Esophagus muscularis mucosa (tissue), 4 donors: ENCODE measurements around the gene MAGI2. TPM values are rescaled to one million over a fixed set of nuclear protein-coding genes. Genes with fewer than 3 reads are reported as not detected.

Source experiments
- DNase-seq: peaks from one replicate; pipeline ENCODE4 v3.0.0-alpha.2; 2017; ENCODE audit errors: extremely low spot score
- H3K27ac ChIP-seq, 4 donors: fragments of 200-600 bp; sonication (generic); replicated peaks in 1 of 4; 1 replicate in 3 of 4; 2 replicates in 1 of 4; pipeline ENCODE4 v1.5.1; 2016 to 2019; ENCODE audit warnings: mild to moderate bottlenecking in 1 of 4
- H3K27me3 ChIP-seq, 4 donors: fragments of 200-600 bp; sonication (generic); one replicate each; pipeline versions ENCODE4 v1.5.1 to v1.6.0; 2016 to 2019
- H3K36me3 ChIP-seq, 4 donors: fragments of 200-600 bp; sonication (generic); one replicate each; pipeline ENCODE4 v1.5.1; 2016 to 2019
- H3K4me1 ChIP-seq, 4 donors: fragments of 200-600 bp; sonication (generic); one replicate each; pipeline ENCODE4 v1.5.1; 2016 to 2019
- H3K4me3 ChIP-seq, 4 donors: fragments of 200-600 bp; sonication (generic); 1 replicate in 2 of 4; 2 replicates in 2 of 4; pipeline ENCODE4 v1.5.1; 2016 to 2019; ENCODE audit warnings: mild to moderate bottlenecking in 4 of 4, moderate library complexity in 1 of 4
- H3K9me3 ChIP-seq, 4 donors: fragments of 200-600 bp; sonication (generic); 1 replicate in 3 of 4; 2 replicates in 1 of 4; pipeline ENCODE4 v1.5.1; 2016 to 2019
- CTCF ChIP-seq, 3 experiments: fragments of 200-600 bp in 2 of 3; fragments of 450-650 bp in 1 of 3; sonication (generic) in 2 of 3; IDR thresholded peaks; one replicate each; pipeline ENCODE4 v1.5.1; 2017 to 2019; ENCODE audit warnings: antibody characterized with exemption in 3 of 3, mild to moderate bottlenecking in 2 of 3, moderate library complexity in 1 of 3
- EP300 ChIP-seq: sonication (generic); formaldehyde crosslinking; IDR thresholded peaks from one replicate; pipeline ENCODE4 v1.6.1; 2017; ENCODE audit warnings: antibody characterized with exemption
- POLR2A ChIP-seq: fragments of 450-650 bp; IDR thresholded peaks from one replicate; pipeline ENCODE4 v1.6.1; 2017; ENCODE audit warnings: antibody characterized with exemption, moderate library complexity, mild to moderate bottlenecking, low read depth
- POLR2AphosphoS5 ChIP-seq, 2 donors: sonication (generic); formaldehyde crosslinking; IDR thresholded peaks; one replicate each; pipeline ENCODE4 v1.6.1; 2017; ENCODE audit warnings: antibody characterized with exemption in 2 of 2
- WGBS: methylation state at CpG from one replicate; pipeline ENCODE4 v1.1.5; 2018; 5-methylcytosine and 5-hydroxymethylcytosine counted together
- intact Hi-C: fragments of 100-400 bp; cut with DNase I; formaldehyde crosslinking; loops from one replicate; pipeline ENCODE4 v1.15.1; 2023
- total RNA-seq, 4 donors: library from RNA; depleted of rRNA; stranded (reverse); fragments of >200 nt; gene quantifications; one replicate each; pipeline versions ENCODE4 v1.1.0 to v1.2.1, GENCODE V29; 2016

The MAGI2 gene
- total RNA-seq, 4 donors from 2014 or later = 14.4 to 22.3 (median 21.2) TPM

DNA sequence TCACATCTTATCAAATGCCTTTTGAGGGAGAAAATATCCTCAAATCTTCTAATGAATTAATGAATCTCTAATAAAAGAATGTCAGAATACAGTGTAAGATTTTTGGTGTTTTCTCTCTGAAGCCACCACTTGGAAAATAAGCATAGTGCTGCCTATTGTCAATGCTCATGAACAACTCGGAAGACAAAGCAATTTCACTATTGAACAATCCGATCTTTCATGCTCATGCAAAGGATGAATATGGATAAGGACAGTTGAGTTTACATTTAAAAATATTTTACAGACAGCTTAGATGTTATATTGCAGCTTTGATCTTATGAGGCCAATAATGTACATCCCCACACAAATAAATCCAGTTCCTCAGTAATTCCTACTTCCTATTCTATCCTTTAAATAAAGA lies 40.6 kb downstream of the MAGI2 start:
- no peaks in the 10 kb centered on the region for H3K9me3 ChIP-seq
- H3K4me3 ChIP-seq = no peak overlapping the region
- H3K36me3 ChIP-seq = no peaks in the 10 kb centered on the region
- H3K4me1 ChIP-seq = no peaks in the 10 kb centered on the region
- H3K27me3 ChIP-seq = no peaks in the 10 kb centered on the region
- TF ChIP-seq POLR2A (no peak), CTCF (IDR thresholded peaks at IDR 0.05) (no peak), EP300 (no peak), POLR2AphosphoS5 (IDR thresholded peaks at IDR 0.05) (no peak)
- WGBS = 92% methylated on average over 2 of the region's 2 CpGs
- no peak for DNase-seq
- H3K27ac ChIP-seq = no peak overlapping the region
- intact Hi-C loops = no loop called here

DNA sequence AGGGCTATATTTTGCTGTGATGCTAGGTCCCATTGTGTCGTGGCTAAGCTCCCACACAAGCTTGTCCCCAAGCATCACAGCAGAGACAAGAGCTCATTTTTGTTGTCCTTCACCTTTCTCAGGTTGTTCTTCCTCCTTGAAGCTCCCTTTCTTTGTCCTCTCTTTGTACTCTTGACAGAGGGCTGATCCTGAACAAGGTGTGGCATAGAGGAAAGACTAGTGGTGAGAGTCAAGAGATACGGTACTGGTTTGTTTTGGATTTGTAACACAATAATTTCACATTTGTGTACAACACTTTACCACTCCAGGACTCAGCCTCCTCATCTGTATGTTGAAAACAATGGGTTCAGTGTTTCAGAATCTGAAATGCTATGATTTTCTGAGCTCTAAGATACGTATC lies 41.0 kb downstream of the MAGI2 start:
- 94% methylated on average over 3 of the region's 3 CpGs for WGBS
- Histone ChIP-seq H3K4me3 (no peak overlapping the region), H3K27me3 (no peaks in the 10 kb centered on the region), H3K27ac (no peak overlapping the region), H3K4me1 (no peaks in the 10 kb centered on the region), H3K36me3 (no peaks in the 10 kb centered on the region), H3K9me3 (no peaks in the 10 kb centered on the region)
- intact Hi-C loops = no loop called here
- DNase-seq = no peak
- TF ChIP-seq EP300 (no peak), POLR2AphosphoS5 (IDR thresholded peaks at IDR 0.05) (no peak), CTCF (IDR thresholded peaks at IDR 0.05) (no peak), POLR2A (no peak)

- no peaks in the 10 kb centered on the region for H3K9me3 ChIP-seq
- intact Hi-C loops = no loop called here
- H3K4me3 ChIP-seq = no peak overlapping the region
- no peak for TF ChIP-seq POLR2AphosphoS5 (IDR thresholded peaks at IDR 0.05)
- TF ChIP-seq POLR2A = no peak
- no peak for TF ChIP-seq EP300
- no peak for TF ChIP-seq CTCF (IDR thresholded peaks at IDR 0.05)
- H3K4me1 ChIP-seq = peaks cover 0 to 8% (median 2%) of the 10 kb centered on the region in 4 donors
- no peaks in the 10 kb centered on the region for H3K27me3 ChIP-seq
- H3K27ac ChIP-seq = no peak overlapping the region
- H3K36me3 ChIP-seq = no peaks in the 10 kb centered on the region
- DNase-seq = no peak
These were observed 43.1 kb downstream of the MAGI2 start for GRCh38 chr7:79410345-79410744.

GRCh38 chr7:79407351-79407750 lies 46.1 kb downstream of the MAGI2 start:
- H3K4me3 ChIP-seq = no peak overlapping the region
- H3K36me3 ChIP-seq = no peaks in the 10 kb centered on the region
- intact Hi-C loops = loop anchor here (10.0 kb wide), 1 partner anchor 47 kb away; the partner anchor contains the start of gene MAGI2
- no peak for DNase-seq
- WGBS = 100% methylated on average over 2 of the region's 2 CpGs
- no peaks in the 10 kb centered on the region for H3K9me3 ChIP-seq
- no peaks in the 10 kb centered on the region for H3K27me3 ChIP-seq
- no peak overlapping the region for H3K27ac ChIP-seq
- TF ChIP-seq CTCF (IDR thresholded peaks at IDR 0.05) (no peak), EP300 (no peak), POLR2A (no peak), POLR2AphosphoS5 (IDR thresholded peaks at IDR 0.05) (no peak)
- H3K4me1 ChIP-seq = peaks cover 0 to 33% (median 29%) of the 10 kb centered on the region in 4 donors

DNA sequence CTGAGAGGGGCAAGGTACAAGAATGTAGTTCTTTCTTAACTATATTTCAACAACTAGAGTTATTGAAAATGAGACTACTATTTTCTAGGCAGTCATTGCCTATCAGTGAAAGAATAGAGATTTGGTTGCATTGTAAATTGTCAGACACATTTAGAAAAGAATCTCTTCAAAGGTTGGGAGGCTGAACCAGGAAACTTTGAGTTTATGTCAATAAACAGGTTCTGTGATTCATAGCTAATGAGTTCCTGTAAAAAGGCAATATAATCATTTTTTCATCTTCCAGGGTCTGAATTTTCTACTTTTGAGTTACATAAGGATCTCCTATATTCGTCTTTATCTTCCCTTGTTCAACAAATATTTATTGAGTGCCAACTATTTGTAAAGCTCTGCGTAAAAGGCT lies 47.1 kb downstream of the MAGI2 start:
- WGBS = 94% methylated on average over 2 of the region's 2 CpGs
- no peaks in the 10 kb centered on the region for H3K36me3 ChIP-seq
- H3K4me1 ChIP-seq = peaks cover 0 to 38% (median 32%) of the 10 kb centered on the region in 4 donors
- H3K4me3 ChIP-seq = no peak overlapping the region
- DNase-seq = no peak
- H3K9me3 ChIP-seq = no peaks in the 10 kb centered on the region
- H3K27ac ChIP-seq = no peak overlapping the region
- H3K27me3 ChIP-seq = no peaks in the 10 kb centered on the region
- no peak for TF ChIP-seq EP300
- TF ChIP-seq CTCF (IDR thresholded peaks at IDR 0.05) = no peak
- TF ChIP-seq POLR2A = no peak
- no peak for TF ChIP-seq POLR2AphosphoS5 (IDR thresholded peaks at IDR 0.05)
- intact Hi-C loops = loop anchor here (10.0 kb wide), 1 partner anchor 48 kb away; the partner anchor contains the start of gene MAGI2
